ENCODE measurements around the gene LMBR1L. TPM values are rescaled to one million over a fixed set of nuclear protein-coding genes. Genes with fewer than 3 reads are reported as not detected.

The LMBR1L gene
- total and polyA plus RNA-seq, 2 of the 13 experiments (the other 11 are each of a cell fraction or from before 2014, with no cell fraction given) = 12.2 to 65.9 TPM

DNA sequence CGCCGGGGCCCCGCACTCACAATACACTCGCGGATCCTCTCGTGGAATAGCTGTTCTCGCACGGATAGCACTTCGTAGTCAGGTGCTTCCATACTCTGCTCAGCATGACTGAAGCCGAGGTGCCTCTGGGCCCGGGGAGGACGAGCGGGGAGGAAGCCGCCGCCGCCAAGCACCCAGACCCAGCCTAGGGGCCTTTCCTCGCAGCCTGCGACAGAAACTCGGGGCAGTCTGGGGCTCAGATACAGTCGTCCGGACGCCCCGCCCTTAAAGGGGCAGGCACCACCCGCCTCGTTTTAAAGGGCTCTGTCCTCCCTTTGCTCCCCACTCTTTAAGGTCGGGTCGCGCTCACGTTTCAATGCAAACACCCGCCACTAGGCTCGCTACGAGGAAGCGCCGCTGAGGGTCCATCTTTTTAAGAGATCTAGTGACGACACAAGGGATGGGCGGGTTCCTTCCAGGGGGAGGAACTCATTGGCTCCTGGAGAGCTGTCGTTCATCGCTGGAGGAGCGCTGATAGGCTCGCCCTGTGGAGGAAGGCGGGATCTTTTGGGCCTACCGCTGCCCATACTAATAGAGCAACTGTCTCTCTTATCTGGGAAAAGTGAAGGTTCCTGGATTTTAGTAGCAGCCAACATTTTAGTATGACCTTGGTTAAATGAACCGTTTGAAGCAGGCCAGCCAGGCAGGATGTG, at the start of gene LMBR1L (continued):
- TF ChIP-seq, protein P1, sequence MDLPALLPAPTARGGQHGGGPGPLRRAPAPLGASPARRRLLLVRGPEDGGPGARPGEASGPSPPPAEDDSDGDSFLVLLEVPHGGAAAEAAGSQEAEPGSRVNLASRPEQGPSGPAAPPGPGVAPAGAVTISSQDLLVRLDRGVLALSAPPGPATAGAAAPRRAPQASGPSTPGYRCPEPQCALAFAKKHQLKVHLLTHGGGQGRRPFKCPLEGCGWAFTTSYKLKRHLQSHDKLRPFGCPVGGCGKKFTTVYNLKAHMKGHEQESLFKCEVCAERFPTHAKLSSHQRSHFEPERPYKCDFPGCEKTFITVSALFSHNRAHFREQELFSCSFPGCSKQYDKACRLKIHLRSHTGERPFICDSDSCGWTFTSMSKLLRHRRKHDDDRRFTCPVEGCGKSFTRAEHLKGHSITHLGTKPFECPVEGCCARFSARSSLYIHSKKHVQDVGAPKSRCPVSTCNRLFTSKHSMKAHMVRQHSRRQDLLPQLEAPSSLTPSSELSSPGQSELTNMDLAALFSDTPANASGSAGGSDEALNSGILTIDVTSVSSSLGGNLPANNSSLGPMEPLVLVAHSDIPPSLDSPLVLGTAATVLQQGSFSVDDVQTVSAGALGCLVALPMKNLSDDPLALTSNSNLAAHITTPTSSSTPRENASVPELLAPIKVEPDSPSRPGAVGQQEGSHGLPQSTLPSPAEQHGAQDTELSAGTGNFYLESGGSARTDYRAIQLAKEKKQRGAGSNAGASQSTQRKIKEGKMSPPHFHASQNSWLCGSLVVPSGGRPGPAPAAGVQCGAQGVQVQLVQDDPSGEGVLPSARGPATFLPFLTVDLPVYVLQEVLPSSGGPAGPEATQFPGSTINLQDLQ (CRISPR knock-in tag; IDR thresholded peaks at IDR 0.05) = no peak
- TF ChIP-seq, protein P2, sequence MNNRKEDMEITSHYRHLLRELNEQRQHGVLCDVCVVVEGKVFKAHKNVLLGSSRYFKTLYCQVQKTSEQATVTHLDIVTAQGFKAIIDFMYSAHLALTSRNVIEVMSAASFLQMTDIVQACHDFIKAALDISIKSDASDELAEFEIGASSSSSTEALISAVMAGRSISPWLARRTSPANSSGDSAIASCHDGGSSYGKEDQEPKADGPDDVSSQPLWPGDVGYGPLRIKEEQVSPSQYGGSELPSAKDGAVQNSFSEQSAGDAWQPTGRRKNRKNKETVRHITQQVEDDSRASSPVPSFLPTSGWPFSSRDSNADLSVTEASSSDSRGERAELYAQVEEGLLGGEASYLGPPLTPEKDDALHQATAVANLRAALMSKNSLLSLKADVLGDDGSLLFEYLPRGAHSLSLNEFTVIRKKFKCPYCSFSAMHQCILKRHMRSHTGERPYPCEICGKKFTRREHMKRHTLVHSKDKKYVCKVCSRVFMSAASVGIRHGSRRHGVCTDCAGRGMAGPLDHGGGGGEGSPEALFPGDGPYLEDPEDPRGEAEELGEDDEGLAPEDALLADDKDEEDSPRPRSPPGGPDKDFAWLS (CRISPR knock-in tag; IDR thresholded peaks at IDR 0.05; ENCODE audit: borderline replicate concordance) = no peak
- TF ChIP-seq SMAD3 (CRISPR knock-in tag; IDR thresholded peaks at IDR 0.05) = peak; percentile 77; the same call in 1 of the 2 replicates
- TF ChIP-seq, protein P3, sequence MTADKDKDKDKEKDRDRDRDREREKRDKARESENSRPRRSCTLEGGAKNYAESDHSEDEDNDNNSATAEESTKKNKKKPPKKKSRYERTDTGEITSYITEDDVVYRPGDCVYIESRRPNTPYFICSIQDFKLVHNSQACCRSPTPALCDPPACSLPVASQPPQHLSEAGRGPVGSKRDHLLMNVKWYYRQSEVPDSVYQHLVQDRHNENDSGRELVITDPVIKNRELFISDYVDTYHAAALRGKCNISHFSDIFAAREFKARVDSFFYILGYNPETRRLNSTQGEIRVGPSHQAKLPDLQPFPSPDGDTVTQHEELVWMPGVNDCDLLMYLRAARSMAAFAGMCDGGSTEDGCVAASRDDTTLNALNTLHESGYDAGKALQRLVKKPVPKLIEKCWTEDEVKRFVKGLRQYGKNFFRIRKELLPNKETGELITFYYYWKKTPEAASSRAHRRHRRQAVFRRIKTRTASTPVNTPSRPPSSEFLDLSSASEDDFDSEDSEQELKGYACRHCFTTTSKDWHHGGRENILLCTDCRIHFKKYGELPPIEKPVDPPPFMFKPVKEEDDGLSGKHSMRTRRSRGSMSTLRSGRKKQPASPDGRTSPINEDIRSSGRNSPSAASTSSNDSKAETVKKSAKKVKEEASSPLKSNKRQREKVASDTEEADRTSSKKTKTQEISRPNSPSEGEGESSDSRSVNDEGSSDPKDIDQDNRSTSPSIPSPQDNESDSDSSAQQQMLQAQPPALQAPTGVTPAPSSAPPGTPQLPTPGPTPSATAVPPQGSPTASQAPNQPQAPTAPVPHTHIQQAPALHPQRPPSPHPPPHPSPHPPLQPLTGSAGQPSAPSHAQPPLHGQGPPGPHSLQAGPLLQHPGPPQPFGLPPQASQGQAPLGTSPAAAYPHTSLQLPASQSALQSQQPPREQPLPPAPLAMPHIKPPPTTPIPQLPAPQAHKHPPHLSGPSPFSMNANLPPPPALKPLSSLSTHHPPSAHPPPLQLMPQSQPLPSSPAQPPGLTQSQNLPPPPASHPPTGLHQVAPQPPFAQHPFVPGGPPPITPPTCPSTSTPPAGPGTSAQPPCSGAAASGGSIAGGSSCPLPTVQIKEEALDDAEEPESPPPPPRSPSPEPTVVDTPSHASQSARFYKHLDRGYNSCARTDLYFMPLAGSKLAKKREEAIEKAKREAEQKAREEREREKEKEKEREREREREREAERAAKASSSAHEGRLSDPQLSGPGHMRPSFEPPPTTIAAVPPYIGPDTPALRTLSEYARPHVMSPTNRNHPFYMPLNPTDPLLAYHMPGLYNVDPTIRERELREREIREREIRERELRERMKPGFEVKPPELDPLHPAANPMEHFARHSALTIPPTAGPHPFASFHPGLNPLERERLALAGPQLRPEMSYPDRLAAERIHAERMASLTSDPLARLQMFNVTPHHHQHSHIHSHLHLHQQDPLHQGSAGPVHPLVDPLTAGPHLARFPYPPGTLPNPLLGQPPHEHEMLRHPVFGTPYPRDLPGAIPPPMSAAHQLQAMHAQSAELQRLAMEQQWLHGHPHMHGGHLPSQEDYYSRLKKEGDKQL (CRISPR knock-in tag; IDR thresholded peaks at IDR 0.05; ENCODE audit: low read depth) = no peak
- no peak for TF ChIP-seq ZNF20 (CRISPR knock-in tag; IDR thresholded peaks at IDR 0.05)
- no peak for TF ChIP-seq SRSF4 (IDR thresholded peaks at IDR 0.05; ENCODE audit: low read depth, low read length, poor library complexity, severe bottlenecking)
- TF ChIP-seq, protein P4, sequence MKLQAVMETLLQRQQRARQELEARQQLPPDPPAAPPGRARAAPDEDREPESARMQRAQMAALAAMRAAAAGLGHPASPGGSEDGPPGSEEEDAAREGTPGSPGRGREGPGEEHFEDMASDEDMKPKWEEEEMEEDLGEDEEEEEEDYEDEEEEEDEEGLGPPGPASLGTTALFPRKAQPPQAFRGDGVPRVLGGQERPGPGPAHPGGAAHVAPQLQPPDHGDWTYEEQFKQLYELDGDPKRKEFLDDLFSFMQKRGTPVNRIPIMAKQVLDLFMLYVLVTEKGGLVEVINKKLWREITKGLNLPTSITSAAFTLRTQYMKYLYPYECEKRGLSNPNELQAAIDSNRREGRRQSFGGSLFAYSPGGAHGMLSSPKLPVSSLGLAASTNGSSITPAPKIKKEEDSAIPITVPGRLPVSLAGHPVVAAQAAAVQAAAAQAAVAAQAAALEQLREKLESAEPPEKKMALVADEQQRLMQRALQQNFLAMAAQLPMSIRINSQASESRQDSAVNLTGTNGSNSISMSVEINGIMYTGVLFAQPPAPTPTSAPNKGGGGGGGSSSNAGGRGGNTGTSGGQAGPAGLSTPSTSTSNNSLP (IDR thresholded peaks at IDR 0.05; ENCODE audit: low read depth, low read length) = no peak
- TF ChIP-seq, protein P5, sequence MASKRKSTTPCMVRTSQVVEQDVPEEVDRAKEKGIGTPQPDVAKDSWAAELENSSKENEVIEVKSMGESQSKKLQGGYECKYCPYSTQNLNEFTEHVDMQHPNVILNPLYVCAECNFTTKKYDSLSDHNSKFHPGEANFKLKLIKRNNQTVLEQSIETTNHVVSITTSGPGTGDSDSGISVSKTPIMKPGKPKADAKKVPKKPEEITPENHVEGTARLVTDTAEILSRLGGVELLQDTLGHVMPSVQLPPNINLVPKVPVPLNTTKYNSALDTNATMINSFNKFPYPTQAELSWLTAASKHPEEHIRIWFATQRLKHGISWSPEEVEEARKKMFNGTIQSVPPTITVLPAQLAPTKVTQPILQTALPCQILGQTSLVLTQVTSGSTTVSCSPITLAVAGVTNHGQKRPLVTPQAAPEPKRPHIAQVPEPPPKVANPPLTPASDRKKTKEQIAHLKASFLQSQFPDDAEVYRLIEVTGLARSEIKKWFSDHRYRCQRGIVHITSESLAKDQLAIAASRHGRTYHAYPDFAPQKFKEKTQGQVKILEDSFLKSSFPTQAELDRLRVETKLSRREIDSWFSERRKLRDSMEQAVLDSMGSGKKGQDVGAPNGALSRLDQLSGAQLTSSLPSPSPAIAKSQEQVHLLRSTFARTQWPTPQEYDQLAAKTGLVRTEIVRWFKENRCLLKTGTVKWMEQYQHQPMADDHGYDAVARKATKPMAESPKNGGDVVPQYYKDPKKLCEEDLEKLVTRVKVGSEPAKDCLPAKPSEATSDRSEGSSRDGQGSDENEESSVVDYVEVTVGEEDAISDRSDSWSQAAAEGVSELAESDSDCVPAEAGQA (IDR thresholded peaks at IDR 0.05; ENCODE audit: low read depth) = no peak
- TF ChIP-seq, protein P5 (CRISPR knock-in tag; IDR thresholded peaks at IDR 0.05; ENCODE audit: borderline replicate concordance) = no peak
